MM.1S (cell line): ENCODE results near the gene PDE11A.

Source experiments
- DNase-seq: peaks from one replicate; pipeline ENCODE4 v3.0.0-alpha.2; 2015
- H2AFZ ChIP-seq: fragments of 300-600 bp; sonication (generic); 2 replicates; pipeline ENCODE4 v1.6.0; 2016; ENCODE audit warnings: antibody characterized with exemption, low read length
- H3F3A ChIP-seq: fragments of 300-600 bp; sonication (generic); 2 replicates; pipeline ENCODE4 v1.6.1; 2016; ENCODE audit warnings: mild to moderate bottlenecking, antibody characterized with exemption, low read length, moderate library complexity, mixed read lengths; ENCODE audit not compliant: insufficient read depth
- H3K27ac ChIP-seq: fragments of 300-600 bp; sonication (generic); 2 replicates; pipeline ENCODE4 v1.5.1; 2016; ENCODE audit warnings: mild to moderate bottlenecking, low read length
- H3K27me3 ChIP-seq: fragments of 300-600 bp; sonication (generic); replicated peaks from 2 replicates; pipeline ENCODE4 v1.6.0; 2016; ENCODE audit warnings: low read length; ENCODE audit not compliant: insufficient read depth
- H3K36me3 ChIP-seq: fragments of 300-600 bp; sonication (generic); replicated peaks from 2 replicates; pipeline ENCODE4 v1.6.1; 2016; ENCODE audit warnings: mild to moderate bottlenecking, low read length, mixed read lengths; ENCODE audit not compliant: insufficient read depth
- H3K4me1 ChIP-seq: fragments of 300-600 bp; sonication (generic); 2 replicates; pipeline ENCODE4 v1.6.1; 2016; ENCODE audit warnings: low read length, mixed read lengths
- H3K4me2 ChIP-seq: fragments of 300-600 bp; sonication (generic); 2 replicates; pipeline ENCODE4 v1.6.0; 2016; ENCODE audit warnings: low read depth, low read length
- H3K4me3 ChIP-seq: fragments of 300-600 bp; sonication (generic); 2 replicates; pipeline ENCODE4 v1.5.1; 2016; ENCODE audit warnings: low read length, mixed read lengths
- H3K79me2 ChIP-seq: fragments of 300-600 bp; sonication (generic); 2 replicates; pipeline ENCODE4 v1.6.1; 2016; ENCODE audit warnings: mixed run types, low read length, mixed read lengths
- H3K9ac ChIP-seq: fragments of 300-600 bp; sonication (generic); 2 replicates; pipeline ENCODE4 v1.6.1; 2016; ENCODE audit warnings: low read length, mixed read lengths
- H3K9me2 ChIP-seq: fragments of 300-600 bp; sonication (generic); replicated peaks from 2 replicates; pipeline ENCODE4 v1.6.1; 2016; ENCODE audit warnings: mild to moderate bottlenecking, low read length, mixed read lengths; ENCODE audit not compliant: insufficient read depth
- H3K9me3 ChIP-seq: fragments of 300-600 bp; sonication (generic); replicated peaks from 2 replicates; pipeline ENCODE4 v1.6.1; 2016; ENCODE audit warnings: mild to moderate bottlenecking, low read length, mixed read lengths; ENCODE audit not compliant: insufficient read depth
- H4K20me1 ChIP-seq: fragments of 300-600 bp; sonication (generic); 2 replicates; pipeline ENCODE4 v1.6.1; 2016; ENCODE audit warnings: mild to moderate bottlenecking, low read length, moderate library complexity, mixed read lengths; ENCODE audit not compliant: insufficient read depth
- EZH2 ChIP-seq: fragments of 300-600 bp; sonication (generic); optimal IDR thresholded peaks from 2 replicates; pipeline ENCODE3; 2017; ENCODE audit warnings: low read depth, mild to moderate bottlenecking, antibody characterized with exemption, low read length, mixed read lengths
- EZH2phosphoT487 ChIP-seq: fragments of 300-600 bp; sonication (generic); IDR thresholded peaks from 2 replicates; pipeline ENCODE4 v1.6.1; 2018; ENCODE audit warnings: antibody characterized with exemption, low read length
- TF ChIP-seq, protein P1 (sequence below): fragments of 300-600 bp; sonication (generic); IDR thresholded peaks from 2 replicates; pipeline ENCODE4 v1.5.1; 2016; ENCODE audit warnings: antibody characterized with exemption, low read length, mixed read lengths

Gene PDE11A

DNA sequence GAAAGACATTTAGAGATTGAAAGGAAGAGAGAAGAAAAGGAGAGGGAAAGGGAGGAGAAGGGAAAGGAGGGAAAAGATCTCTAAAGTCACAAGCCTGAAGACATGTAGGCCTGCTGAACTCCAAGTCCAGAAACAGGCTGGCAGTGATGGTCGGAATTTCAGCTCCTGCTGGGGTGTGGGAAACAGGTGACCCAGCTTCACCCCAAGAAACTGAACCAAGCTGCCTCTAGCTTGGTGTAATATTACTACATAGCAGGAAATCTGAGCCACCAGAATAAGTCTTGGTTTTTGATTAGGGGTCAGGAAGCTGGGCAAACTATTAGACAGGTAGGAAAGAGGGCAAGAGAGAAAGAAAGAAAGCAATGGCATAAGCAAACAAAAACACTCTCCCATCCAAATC is 185.8 kb downstream of the PDE11A start:
- no peak overlapping the region for H3K4me3 ChIP-seq
- H4K20me1 ChIP-seq = no peaks in the 10 kb centered on the region
- no peaks in the 10 kb centered on the region for H3K36me3 ChIP-seq
- H3K9me3 ChIP-seq = no peaks in the 10 kb centered on the region
- H3K79me2 ChIP-seq = no peaks in the 10 kb centered on the region
- H3K27me3 ChIP-seq = no peaks in the 10 kb centered on the region
- TF ChIP-seq, protein P1, sequence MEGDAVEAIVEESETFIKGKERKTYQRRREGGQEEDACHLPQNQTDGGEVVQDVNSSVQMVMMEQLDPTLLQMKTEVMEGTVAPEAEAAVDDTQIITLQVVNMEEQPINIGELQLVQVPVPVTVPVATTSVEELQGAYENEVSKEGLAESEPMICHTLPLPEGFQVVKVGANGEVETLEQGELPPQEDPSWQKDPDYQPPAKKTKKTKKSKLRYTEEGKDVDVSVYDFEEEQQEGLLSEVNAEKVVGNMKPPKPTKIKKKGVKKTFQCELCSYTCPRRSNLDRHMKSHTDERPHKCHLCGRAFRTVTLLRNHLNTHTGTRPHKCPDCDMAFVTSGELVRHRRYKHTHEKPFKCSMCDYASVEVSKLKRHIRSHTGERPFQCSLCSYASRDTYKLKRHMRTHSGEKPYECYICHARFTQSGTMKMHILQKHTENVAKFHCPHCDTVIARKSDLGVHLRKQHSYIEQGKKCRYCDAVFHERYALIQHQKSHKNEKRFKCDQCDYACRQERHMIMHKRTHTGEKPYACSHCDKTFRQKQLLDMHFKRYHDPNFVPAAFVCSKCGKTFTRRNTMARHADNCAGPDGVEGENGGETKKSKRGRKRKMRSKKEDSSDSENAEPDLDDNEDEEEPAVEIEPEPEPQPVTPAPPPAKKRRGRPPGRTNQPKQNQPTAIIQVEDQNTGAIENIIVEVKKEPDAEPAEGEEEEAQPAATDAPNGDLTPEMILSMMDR = no peak
- no peak for TF ChIP-seq EZH2
- no peak for TF ChIP-seq EZH2phosphoT487
- H3F3A ChIP-seq = no peaks in the 10 kb centered on the region
- H3K9me2 ChIP-seq = no peaks in the 10 kb centered on the region
- H3K4me1 ChIP-seq = peaks cover 10% of the 10 kb centered on the region
- no peak overlapping the region for H3K4me2 ChIP-seq
- H2AFZ ChIP-seq = no peak overlapping the region
- H3K9ac ChIP-seq = no peak overlapping the region
- H3K27ac ChIP-seq = no peak overlapping the region
- DNase-seq = no peak

DNA sequence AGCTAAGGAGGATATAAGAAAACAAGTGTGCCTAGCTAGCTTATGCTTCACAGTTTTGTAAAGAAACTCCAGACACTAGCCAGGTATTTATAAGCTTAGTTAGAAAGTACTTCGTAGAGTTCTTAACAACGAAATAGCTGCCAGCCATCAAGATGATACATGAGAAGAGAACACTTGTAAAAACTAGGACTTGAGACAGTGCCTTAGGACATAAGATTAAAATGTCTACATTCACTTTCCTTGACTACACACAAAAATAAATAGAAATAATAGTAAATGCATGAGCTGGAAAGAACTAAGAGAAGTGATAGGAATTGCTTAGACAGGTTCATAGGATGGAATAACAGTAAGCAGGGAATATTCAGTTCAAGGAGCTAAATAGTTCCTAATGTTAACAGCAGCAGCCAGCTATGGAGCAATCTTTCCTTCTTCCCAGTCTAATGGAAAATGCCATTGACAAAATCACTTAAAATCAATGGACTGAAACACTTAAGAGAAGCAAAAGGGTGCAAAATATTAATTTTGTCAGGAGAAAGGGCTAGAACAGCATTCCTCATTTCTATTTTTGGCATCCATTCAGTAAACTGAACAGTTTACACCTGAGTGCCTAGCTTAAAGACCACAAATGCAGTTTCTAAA is 186.6 kb downstream of the PDE11A start:
- no peak overlapping the region for H2AFZ ChIP-seq
- no peak for TF ChIP-seq EZH2phosphoT487
- no peak overlapping the region for H3K9ac ChIP-seq

DNA sequence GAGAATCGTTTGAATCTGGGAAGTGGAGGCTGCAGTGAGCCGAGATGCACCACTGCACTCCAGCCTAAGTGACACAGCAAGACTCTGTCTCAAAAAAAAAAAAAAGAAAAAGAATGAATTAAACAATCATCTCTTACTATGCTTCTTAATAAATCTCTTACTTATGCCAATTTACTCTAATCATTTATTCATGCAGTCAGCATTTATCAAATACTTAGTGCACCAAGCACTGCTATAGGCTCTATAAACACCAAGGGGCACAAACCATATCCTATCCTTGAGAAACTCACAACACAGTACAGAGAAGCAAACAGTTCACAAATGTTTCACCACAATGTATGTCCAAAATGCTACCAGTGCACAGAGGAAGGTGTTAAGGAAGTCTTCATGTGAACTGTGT is 189.4 kb downstream of the PDE11A start:
- Histone ChIP-seq H2AFZ (no peak overlapping the region), H3K27ac (no peak overlapping the region), H3K9ac (no peak overlapping the region), H3K4me2 (no peak overlapping the region), H4K20me1 (no peaks in the 10 kb centered on the region), H3K79me2 (no peaks in the 10 kb centered on the region), H3K36me3 (no peaks in the 10 kb centered on the region), H3K4me3 (no peak overlapping the region), H3F3A (no peaks in the 10 kb centered on the region), H3K4me1 (peaks cover 22% of the 10 kb centered on the region), H3K27me3 (no peaks in the 10 kb centered on the region), H3K9me2 (no peaks in the 10 kb centered on the region), H3K9me3 (no peaks in the 10 kb centered on the region)
- TF ChIP-seq, protein P1 = no peak
- no peak for TF ChIP-seq EZH2phosphoT487
- DNase-seq = no peak

More for the DNA sequence above, 186.6 kb downstream of the PDE11A start:
- H4K20me1 ChIP-seq = no peaks in the 10 kb centered on the region
- no peaks in the 10 kb centered on the region for H3K79me2 ChIP-seq
- H3K4me2 ChIP-seq = no peak overlapping the region
- no peaks in the 10 kb centered on the region for H3K9me3 ChIP-seq
- H3F3A ChIP-seq = no peaks in the 10 kb centered on the region
- no peak overlapping the region for H3K27ac ChIP-seq
- H3K27me3 ChIP-seq = no peaks in the 10 kb centered on the region
- no peak overlapping the region for H3K4me3 ChIP-seq
- H3K36me3 ChIP-seq = no peaks in the 10 kb centered on the region
- no peaks in the 10 kb centered on the region for H3K9me2 ChIP-seq
- peaks cover 10% of the 10 kb centered on the region for H3K4me1 ChIP-seq
- no peak for DNase-seq

DNA sequence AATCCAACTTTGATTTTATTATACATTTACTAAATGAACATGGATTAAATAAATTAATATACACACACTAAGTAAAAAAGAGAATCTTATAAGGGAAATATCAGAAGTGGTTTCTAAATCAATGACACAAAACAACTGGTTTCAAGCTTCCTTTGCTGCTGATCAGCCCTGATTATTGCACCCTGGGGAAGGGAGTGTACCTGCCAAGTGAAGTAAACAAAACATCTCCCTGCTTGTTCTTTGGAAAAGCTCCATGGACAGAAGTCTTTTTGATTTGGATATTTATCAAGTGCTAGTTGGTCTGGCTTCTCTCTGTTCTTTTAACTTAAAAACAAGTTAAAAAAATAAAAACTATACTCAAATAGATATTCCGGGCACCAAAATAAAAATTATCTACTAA is 190.1 kb downstream of the PDE11A start:
- Histone ChIP-seq H3K79me2 (no peaks in the 10 kb centered on the region), H3K9ac (no peak overlapping the region), H3K27ac (no peak overlapping the region), H3K9me3 (no peaks in the 10 kb centered on the region), H3K27me3 (no peaks in the 10 kb centered on the region), H3K4me2 (no peak overlapping the region), H3F3A (no peaks in the 10 kb centered on the region), H3K4me3 (no peak overlapping the region), H3K36me3 (no peaks in the 10 kb centered on the region), H3K4me1 (peaks cover 22% of the 10 kb centered on the region), H3K9me2 (no peaks in the 10 kb centered on the region), H4K20me1 (no peaks in the 10 kb centered on the region), H2AFZ (no peak overlapping the region)
- no peak for DNase-seq
- no peak for TF ChIP-seq EZH2
- TF ChIP-seq, protein P1 = no peak
- TF ChIP-seq EZH2phosphoT487 = no peak
